Measurements from ENCODE around the gene FAM149A. TPM values are rescaled to one million over a fixed set of nuclear protein-coding genes. Genes with fewer than 3 reads are reported as not detected.

FAM149A gene
- total RNA-seq, 3 donors from 2014 or later (not counting 1 experiment from before 2014, with no cell fraction given): 0.33 TPM; not detected in 2

DNA sequence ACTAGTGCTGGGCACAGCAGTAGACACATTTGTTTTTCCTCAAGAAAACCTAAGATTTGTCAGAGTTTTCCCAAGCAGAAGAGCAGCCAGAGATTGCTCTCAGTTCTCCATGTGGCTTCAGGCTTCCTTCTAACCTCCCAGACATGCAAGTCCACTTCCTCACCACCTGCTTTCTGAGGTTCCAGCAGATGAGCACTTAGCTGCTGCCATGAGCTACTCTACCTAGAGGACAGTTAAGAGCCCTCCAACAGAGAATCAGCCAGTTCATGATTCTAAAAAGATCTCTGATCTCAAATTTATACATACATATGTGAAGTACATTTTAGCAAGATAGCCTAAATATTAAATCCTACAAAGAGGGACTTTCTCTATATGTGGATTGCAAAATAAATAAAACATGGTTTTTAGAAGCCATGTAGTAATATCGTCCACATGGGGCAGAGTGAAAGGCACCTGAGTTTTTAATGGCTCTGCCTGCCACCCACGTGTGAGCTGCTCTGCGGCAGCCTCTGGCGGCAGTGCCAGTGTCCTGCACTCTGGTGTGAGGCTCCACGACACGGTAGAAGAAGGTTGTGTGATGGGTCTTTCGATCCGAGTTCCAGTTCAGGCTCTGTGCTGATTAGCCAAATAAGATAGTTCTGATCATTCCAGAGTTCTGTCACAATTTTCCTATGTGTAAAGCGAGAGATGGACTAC lies 97.2 kb downstream of the FAM149A start:
- peak overlapping the region; percentile 40 for H3K27ac ChIP-seq (ENCODE audit: low read length)
- peaks cover 3% of the 10 kb centered on the region for H3K36me3 ChIP-seq (ENCODE audit: control insufficient read depth, insufficient read depth, low read length)
- H3K4me3 Mint-ChIP-seq: peak overlapping the region; percentile 49
- DNase-seq (peak; percentile 35 to 75), ATAC-seq (peak; percentile 86 to 98 (median 88))
- H3K27me3 Mint-ChIP-seq (ENCODE audit: low read depth in 2 of 2): no peaks in the 10 kb centered on the region
- no peaks in the 10 kb centered on the region for H3K9me3 Mint-ChIP-seq
- peaks cover 22 to 33% of the 10 kb centered on the region in 2 donors for H3K4me1 Mint-ChIP-seq
- H3K27me3 ChIP-seq (ENCODE audit: control insufficient read depth, insufficient read depth, low read length): no peaks in the 10 kb centered on the region
- H3K36me3 Mint-ChIP-seq: peaks cover 7% of the 10 kb centered on the region
- H3K9me3 ChIP-seq (ENCODE audit: control insufficient read depth, insufficient read depth, low read length): no peaks in the 10 kb centered on the region
- 46% methylated on average over 9 of the region's 9 CpGs for WGBS (ENCODE audit: insufficient coverage)
- intact Hi-C loops (cut with micrococcal nuclease): no loop called here
- H3K4me1 ChIP-seq (ENCODE audit: control insufficient read depth, insufficient read depth, low read length): no peaks in the 10 kb centered on the region
- TF ChIP-seq, protein P1, sequence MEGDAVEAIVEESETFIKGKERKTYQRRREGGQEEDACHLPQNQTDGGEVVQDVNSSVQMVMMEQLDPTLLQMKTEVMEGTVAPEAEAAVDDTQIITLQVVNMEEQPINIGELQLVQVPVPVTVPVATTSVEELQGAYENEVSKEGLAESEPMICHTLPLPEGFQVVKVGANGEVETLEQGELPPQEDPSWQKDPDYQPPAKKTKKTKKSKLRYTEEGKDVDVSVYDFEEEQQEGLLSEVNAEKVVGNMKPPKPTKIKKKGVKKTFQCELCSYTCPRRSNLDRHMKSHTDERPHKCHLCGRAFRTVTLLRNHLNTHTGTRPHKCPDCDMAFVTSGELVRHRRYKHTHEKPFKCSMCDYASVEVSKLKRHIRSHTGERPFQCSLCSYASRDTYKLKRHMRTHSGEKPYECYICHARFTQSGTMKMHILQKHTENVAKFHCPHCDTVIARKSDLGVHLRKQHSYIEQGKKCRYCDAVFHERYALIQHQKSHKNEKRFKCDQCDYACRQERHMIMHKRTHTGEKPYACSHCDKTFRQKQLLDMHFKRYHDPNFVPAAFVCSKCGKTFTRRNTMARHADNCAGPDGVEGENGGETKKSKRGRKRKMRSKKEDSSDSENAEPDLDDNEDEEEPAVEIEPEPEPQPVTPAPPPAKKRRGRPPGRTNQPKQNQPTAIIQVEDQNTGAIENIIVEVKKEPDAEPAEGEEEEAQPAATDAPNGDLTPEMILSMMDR (IDR thresholded peaks at IDR 0.05): peak; percentile 66
- peak overlapping the region; percentile 75 to 77 for H3K27ac Mint-ChIP-seq
- H3K4me3 ChIP-seq (ENCODE audit: low read length): no peak overlapping the region

DNA sequence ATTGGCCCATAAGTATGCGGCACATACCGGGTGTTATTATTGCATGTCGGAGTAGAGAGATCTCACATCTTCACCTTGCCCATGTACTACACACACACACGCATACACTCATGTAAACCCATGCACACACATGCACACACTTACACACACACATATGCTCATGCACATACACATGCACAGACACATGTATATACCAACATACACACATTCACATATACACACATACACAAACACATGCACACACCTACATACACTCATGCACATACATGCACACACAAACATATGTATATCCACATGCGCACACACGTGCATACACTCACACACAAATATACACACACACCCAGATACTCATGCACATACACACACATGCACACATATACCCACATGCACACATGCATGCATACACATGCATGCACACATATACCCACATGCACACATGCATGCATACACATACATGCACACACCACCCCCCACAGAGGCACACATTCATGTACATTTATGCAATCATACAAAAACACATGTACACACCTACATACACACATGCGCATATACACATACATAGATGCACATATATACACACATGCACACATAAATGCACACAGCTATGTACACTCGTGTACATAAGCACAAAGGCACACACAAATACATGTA lies 98.1 kb downstream of the FAM149A start:
- H3K9me3 ChIP-seq (ENCODE audit: control insufficient read depth, insufficient read depth, low read length): no peaks in the 10 kb centered on the region
- peaks cover 15 to 28% of the 10 kb centered on the region in 2 donors for H3K4me1 Mint-ChIP-seq
- 93% methylated on average over 8 of the region's 8 CpGs for WGBS (ENCODE audit: insufficient coverage)
- intact Hi-C loops (cut with micrococcal nuclease): no loop called here
- no peaks in the 10 kb centered on the region for H3K27me3 Mint-ChIP-seq (ENCODE audit: low read depth in 2 of 2)
- H3K36me3 Mint-ChIP-seq: no peaks in the 10 kb centered on the region
- H3K9me3 Mint-ChIP-seq: no peaks in the 10 kb centered on the region
- ATAC-seq: no peak
- no peak overlapping the region for H3K4me3 Mint-ChIP-seq
- TF ChIP-seq, protein P1 (IDR thresholded peaks at IDR 0.05): no peak
- H3K27ac Mint-ChIP-seq: peak overlapping the region; percentile 75 to 77
- DNase-seq: no peak
- H3K27ac ChIP-seq (ENCODE audit: low read length): no peak overlapping the region
- no peak overlapping the region for H3K4me3 ChIP-seq (ENCODE audit: low read length)
- peaks cover 3% of the 10 kb centered on the region for H3K36me3 ChIP-seq (ENCODE audit: control insufficient read depth, insufficient read depth, low read length)
- H3K27me3 ChIP-seq (ENCODE audit: control insufficient read depth, insufficient read depth, low read length): no peaks in the 10 kb centered on the region
- no peaks in the 10 kb centered on the region for H3K4me1 ChIP-seq (ENCODE audit: control insufficient read depth, insufficient read depth, low read length)

DNA sequence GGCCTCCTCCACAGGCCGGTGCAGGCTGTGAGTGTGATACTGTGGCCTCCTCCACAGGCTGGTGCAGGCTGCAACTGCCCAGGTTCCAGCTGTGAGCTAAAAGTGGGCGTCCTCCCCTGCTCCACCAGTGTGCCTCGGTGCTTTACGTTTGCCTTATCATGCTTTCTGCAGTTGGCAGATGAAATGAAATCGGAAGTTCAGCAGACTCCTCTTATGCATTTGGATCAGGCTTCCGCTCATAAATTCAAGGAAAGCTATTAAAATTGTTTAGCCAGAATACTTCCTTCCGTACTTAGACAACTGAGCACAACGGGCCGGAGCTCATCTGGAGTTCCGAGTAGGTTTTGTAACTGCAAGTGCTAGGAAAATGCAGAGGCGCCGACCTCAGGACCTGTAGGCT lies 98.9 kb downstream of the FAM149A start:
- DNase-seq (no peak), ATAC-seq (no peak)
- no peak overlapping the region for H3K4me3 ChIP-seq (ENCODE audit: low read length)
- H3K27ac Mint-ChIP-seq: peak overlapping the region in 1 of 2 donors; percentile 86
- H3K27me3 ChIP-seq (ENCODE audit: control insufficient read depth, insufficient read depth, low read length): no peaks in the 10 kb centered on the region
- peaks cover under 1% of the 10 kb centered on the region for H3K36me3 Mint-ChIP-seq
- H3K9me3 ChIP-seq (ENCODE audit: control insufficient read depth, insufficient read depth, low read length): no peaks in the 10 kb centered on the region
- peak overlapping the region; percentile 82 for H3K4me3 Mint-ChIP-seq
- TF ChIP-seq, protein P1 (IDR thresholded peaks at IDR 0.05): no peak
- intact Hi-C loops (cut with micrococcal nuclease): no loop called here
- WGBS (ENCODE audit: insufficient coverage): 82% methylated on average over 12 of the region's 12 CpGs
- peak overlapping the region; percentile 55 for H3K27ac ChIP-seq (ENCODE audit: low read length)
- H3K4me1 ChIP-seq (ENCODE audit: control insufficient read depth, insufficient read depth, low read length): no peaks in the 10 kb centered on the region
- no peaks in the 10 kb centered on the region for H3K27me3 Mint-ChIP-seq (ENCODE audit: low read depth in 2 of 2)
- H3K4me1 Mint-ChIP-seq: peaks cover 11 to 22% of the 10 kb centered on the region in 2 donors
- H3K36me3 ChIP-seq (ENCODE audit: control insufficient read depth, insufficient read depth, low read length): no peaks in the 10 kb centered on the region
- no peaks in the 10 kb centered on the region for H3K9me3 Mint-ChIP-seq

Measured in natural killer cell (primary cell).